Renal pelvis (tissue), 12 donors: Measurements from ENCODE around the gene PNN. TPM values are rescaled to one million over a fixed set of nuclear protein-coding genes. Genes with fewer than 3 reads are reported as not detected.
"Not testable (repeated sequence)": the region's sequence is repeated elsewhere in the genome, so short reads cannot be mapped to it uniquely, and the experiment has no call there.

ENCODE experiments used
- DNase-seq: peaks from one replicate; pipeline ENCODE4 v3.0.0-alpha.2; 2013
- long read RNA-seq, 16 experiments: transcript quantifications; one replicate each; lab custom pipeline, GENCODE V29; 2026
- polyA plus RNA-seq, 3 donors: library from polyadenylated mRNA; unstranded; fragments of 120-200 nt; gene quantifications; one replicate each; pipeline ENCODE4 v1.2.1, GENCODE V29; 2013; ENCODE audit not compliant: insufficient read length in 3 of 3

Gene PNN
- polyA plus RNA-seq: 100 to 1,000 TPM; 170 to 214 (median 212) TPM
- long read RNA-seq, donor 1, transcript PNN-201 (9 exons, 3,576 nt): major isoform, 65 of 85 reads
- long read RNA-seq, donor 1, transcript PNN-204 (3 exons, 583 nt): minor isoform, 11 of 85 reads
- long read RNA-seq, donor 1, partial matches to known transcripts: 7 of 85 reads
- long read RNA-seq, donor 1, other reads (novel, unspliced or antisense): 0 of 85 reads
- long read RNA-seq, donor 2, transcript PNN-204 (3 exons, 583 nt): minor isoform, 5 of 51 reads
- long read RNA-seq, donor 2, transcript PNN-201 (9 exons, 3,576 nt): major isoform, 45 of 51 reads
- long read RNA-seq, donor 2, partial matches to known transcripts: 0 of 51 reads
- long read RNA-seq, donor 2, other reads (novel, unspliced or antisense): 0 of 51 reads
- long read RNA-seq, donor 3, transcript PNN-201 (9 exons, 3,576 nt): major isoform, 49 of 80 reads
- long read RNA-seq, donor 3, partial matches to known transcripts: 25 of 80 reads
- long read RNA-seq, donor 3, other reads (novel, unspliced or antisense): 0 of 80 reads
- long read RNA-seq, donor 4, transcript PNN-201 (9 exons, 3,576 nt): major isoform, 41 of 58 reads
- long read RNA-seq, donor 4, transcript PNN-204 (3 exons, 583 nt): minor isoform, 8 of 58 reads
- long read RNA-seq, donor 4, partial matches to known transcripts: 7 of 58 reads
- long read RNA-seq, donor 4, other reads (novel, unspliced or antisense): 0 of 58 reads
- long read RNA-seq, donor 5, transcript PNN-201 (9 exons, 3,576 nt): major isoform, 20 of 48 reads
- long read RNA-seq, donor 5, transcript PNN-204 (3 exons, 583 nt): minor isoform, 8 of 48 reads
- long read RNA-seq, donor 5, partial matches to known transcripts: 18 of 48 reads
- long read RNA-seq, donor 5, other reads (novel, unspliced or antisense): 0 of 48 reads
- long read RNA-seq, donor 6, transcript PNN-201 (9 exons, 3,576 nt): major isoform, 49 of 80 reads
- long read RNA-seq, donor 6, transcript PNN-204 (3 exons, 583 nt): minor isoform, 6 of 80 reads
- long read RNA-seq, donor 6, partial matches to known transcripts: 24 of 80 reads
- long read RNA-seq, donor 6, other reads (novel, unspliced or antisense): 0 of 80 reads
- long read RNA-seq, donor 7, transcript PNN-204 (3 exons, 583 nt): minor isoform, 24 of 95 reads
- long read RNA-seq, donor 7, transcript PNN-201 (9 exons, 3,576 nt): major isoform, 36 of 95 reads
- long read RNA-seq, donor 7, partial matches to known transcripts: 34 of 95 reads
- long read RNA-seq, donor 7, other reads (novel, unspliced or antisense): 0 of 95 reads
- long read RNA-seq, donor 8, transcript PNN-201 (9 exons, 3,576 nt): major isoform, 18 of 20 reads
- long read RNA-seq, donor 8, partial matches to known transcripts: 0 of 20 reads
- long read RNA-seq, donor 8, other reads (novel, unspliced or antisense): 0 of 20 reads
- long read RNA-seq, donor 9, transcript PNN-204 (3 exons, 583 nt): minor isoform, 9 of 62 reads
- long read RNA-seq, donor 9, transcript PNN-201 (9 exons, 3,576 nt): major isoform, 42 of 62 reads
- long read RNA-seq, donor 9, partial matches to known transcripts: 11 of 62 reads
- long read RNA-seq, donor 9, other reads (novel, unspliced or antisense): 0 of 62 reads
- long read RNA-seq, donor 10, transcript PNN-204 (3 exons, 583 nt): minor isoform, 17 of 101 reads
- long read RNA-seq, donor 10, transcript PNN-201 (9 exons, 3,576 nt): major isoform, 51 of 101 reads
- long read RNA-seq, donor 10, partial matches to known transcripts: 28 of 101 reads
- long read RNA-seq, donor 10, other reads (novel, unspliced or antisense): 0 of 101 reads
- long read RNA-seq, donor 11, transcript PNN-204 (3 exons, 583 nt): minor isoform, 7 of 58 reads
- long read RNA-seq, donor 11, transcript PNN-201 (9 exons, 3,576 nt): major isoform, 25 of 58 reads
- long read RNA-seq, donor 11, partial matches to known transcripts: 24 of 58 reads
- long read RNA-seq, donor 11, other reads (novel, unspliced or antisense): 0 of 58 reads
- long read RNA-seq, donor 12, transcript PNN-201 (9 exons, 3,576 nt): major isoform, 66 of 107 reads
- long read RNA-seq, donor 12, transcript PNN-204 (3 exons, 583 nt): minor isoform, 11 of 107 reads
- long read RNA-seq, donor 12, transcript PNN-205 (4 exons, 601 nt): minor isoform, 6 of 107 reads
- long read RNA-seq, donor 12, partial matches to known transcripts: 22 of 107 reads
- long read RNA-seq, donor 12, other reads (novel, unspliced or antisense): 0 of 107 reads
- long read RNA-seq, donor 13, transcript PNN-201 (9 exons, 3,576 nt): major isoform, 27 of 96 reads
- long read RNA-seq, donor 13, transcript PNN-204 (3 exons, 583 nt): minor isoform, 18 of 96 reads
- long read RNA-seq, donor 13, partial matches to known transcripts: 48 of 96 reads
- long read RNA-seq, donor 13, other reads (novel, unspliced or antisense): 0 of 96 reads
- long read RNA-seq, donor 14: 0 reads
- long read RNA-seq, donor 15: 0 reads
- long read RNA-seq, donor 16, transcript PNN-201 (9 exons, 3,576 nt): major isoform, 38 of 74 reads
- long read RNA-seq, donor 16, transcript PNN-204 (3 exons, 583 nt): minor isoform, 11 of 74 reads
- long read RNA-seq, donor 16, partial matches to known transcripts: 23 of 74 reads
- long read RNA-seq, donor 16, other reads (novel, unspliced or antisense): 0 of 74 reads

DNA sequence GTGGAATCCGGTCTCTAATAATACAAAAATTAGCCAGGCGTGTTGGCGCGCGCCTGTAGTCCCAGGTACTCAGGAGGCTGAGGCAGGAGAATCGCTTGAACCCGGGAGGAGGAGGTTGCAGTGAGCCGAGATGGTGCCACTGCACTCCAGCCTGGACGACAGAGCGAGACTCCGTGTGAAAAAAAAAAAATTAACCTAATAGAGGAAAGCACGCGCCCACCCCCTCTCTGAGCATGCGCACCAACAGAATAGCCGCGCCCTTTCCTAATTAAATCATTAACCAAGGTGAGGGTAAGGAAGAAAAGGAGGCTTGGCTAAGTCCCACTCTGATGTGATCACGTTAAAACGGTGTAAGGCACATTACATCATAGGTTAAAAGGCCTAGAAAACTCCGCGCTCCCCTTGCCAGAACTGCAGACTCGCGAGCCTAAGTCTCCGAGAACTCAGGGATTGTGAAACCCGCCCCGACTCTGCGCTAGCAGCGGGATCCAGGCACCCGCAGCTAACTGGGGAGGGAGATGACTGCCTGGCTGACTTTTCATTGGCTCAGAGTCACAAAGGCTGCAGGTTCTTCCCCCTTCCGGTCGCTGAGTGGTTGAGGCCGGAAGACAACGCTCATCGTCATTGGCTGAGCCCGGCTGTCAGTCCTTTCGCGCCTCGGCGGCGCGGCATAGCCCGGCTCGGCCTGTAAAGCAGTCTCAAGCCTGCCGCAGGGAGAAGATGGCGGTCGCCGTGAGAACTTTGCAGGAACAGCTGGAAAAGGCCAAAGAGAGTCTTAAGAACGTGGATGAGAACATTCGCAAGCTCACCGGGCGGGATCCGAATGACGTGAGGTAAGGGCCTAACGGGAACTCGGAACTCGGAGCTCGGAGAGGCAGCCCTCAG lies at the start of gene PNN:
Gene PNN (plus strand): TSS at position 695 of the 885 bp plus-strand sequence. CDS start 26 bp downstream, at position 721.
- peak; percentile 99 for DNase-seq

DNA sequence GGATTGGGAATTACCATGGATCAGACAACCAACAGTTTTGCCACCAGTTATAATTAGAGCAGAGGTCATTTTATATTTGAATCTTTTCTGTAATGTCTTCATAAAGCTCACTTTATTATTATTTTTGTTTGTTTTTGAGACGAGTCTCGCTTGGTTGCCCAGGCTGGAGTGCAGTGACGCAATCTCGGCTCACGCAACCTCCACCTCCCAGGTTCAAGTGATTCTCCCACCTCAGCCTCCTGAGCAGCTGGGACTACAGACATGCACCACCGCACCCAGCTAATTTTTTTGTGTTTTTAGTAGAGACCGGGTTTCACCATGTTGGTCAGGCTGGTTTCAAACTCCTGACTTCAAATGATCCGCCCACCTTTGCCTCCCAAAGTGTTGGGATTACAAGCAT lies 37.2 kb upstream of the PNN start:
- DNase-seq: not testable (repeated sequence)

DNA sequence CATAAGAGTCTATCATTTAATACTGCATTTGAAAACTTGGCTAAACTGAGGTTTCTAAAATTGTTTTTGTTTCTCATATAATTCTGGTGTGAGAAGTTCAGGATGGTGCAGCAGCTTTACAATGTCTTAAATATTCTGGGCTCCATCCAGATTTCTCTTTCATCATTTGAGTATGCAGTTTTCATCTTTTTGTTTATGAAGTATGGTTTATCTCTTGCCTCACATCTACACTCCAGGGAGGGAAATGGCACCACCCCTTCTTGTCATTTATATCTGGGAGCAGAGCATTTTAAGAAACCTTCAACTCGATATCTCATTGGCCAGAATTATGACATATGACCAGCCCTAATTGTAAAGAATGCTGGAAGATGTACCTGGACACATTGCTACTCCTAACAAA lies 36.6 kb upstream of the PNN start:
- DNase-seq: no peak

DNA sequence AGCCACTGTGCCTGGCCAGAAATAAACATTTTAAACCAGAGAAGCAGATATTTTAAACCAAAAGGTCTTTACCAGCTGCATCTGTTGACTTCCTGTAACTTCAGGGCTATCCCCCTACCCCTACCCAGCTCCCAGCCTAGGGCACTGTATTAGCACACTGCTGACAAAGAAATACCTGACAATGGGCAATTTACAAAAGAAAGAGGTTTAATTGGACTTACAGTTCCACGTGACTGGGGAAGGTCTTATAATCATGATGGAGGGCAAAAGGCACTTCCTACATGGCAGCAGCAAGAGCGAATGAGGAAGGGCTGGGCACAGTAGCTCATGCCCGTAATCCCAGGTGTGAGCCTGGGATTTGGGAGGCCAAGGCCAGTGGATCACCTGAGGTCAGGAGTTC lies 34.9 kb upstream of the PNN start:
- no peak for DNase-seq

DNA sequence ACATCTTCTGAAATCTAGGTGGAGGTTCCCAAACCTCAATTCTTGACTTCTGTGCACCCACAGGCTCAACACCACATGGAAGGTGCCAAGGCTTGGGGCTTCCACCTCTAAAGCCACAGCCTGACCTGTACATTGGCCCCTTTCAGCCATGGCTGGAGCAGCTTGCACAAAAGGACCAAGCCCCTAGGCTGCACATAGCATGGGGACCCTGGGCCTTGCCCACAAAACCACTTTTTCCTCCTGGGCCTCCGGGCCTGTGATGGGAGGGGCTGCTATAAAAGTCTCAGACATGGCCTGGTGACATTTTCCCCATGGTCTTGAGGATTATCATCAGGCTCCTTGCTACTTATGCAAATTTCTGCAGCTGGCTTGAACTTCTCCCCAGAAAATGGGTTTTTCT lies 33.4 kb upstream of the PNN start:
- not testable (repeated sequence) for DNase-seq

DNA sequence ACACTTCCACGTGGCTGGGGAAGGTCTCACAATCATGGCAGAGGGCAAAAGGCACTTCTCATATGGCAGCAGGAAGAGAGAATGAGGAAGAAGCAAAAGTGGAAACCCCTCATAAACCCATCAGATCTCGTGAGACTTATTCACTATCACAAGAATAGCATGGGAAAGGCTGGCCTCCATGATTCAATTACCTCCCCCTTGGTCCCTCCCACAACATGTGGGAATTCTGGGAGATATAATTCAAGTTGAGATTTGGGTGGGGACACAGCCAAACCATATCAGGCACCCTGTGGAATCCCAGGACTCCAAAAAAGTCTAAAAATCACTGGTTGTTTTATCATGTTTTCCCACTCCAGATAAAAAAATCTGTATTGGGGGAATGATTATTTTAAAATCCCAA lies 31.8 kb upstream of the PNN start:
- not testable (repeated sequence) for DNase-seq

DNA sequence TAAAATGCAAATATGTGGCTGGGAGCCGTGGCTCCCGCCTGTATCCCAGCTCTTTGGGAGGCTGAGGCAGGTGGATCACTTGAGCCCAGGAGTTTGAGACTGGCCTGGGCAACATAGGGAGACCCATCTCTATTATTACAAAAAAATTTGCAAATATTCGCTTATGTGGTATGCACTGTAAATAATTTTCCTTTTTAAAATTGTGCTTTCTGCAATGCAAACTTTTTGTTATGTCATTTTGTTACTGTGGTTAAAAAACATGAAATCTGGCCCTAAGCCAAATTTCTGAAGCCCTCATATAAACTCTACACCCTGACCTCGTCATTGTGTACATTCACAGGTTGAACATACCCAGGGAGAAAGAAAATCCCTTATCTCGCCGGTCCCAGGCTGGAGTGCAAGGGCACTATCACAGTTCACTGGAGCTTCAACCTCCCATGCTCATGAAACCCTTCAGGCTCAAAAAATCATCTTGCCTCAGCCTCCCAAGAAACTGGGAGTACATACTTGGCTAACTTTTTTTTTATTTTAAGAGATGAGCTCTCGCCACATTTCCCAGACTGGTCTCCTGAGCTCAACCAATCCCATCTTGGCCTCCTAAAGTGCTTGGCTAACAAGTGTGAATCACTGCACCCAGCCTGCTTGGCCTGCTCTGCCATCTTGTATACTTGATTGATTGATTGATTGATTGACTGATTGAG lies 29.6 kb upstream of the PNN start:
- no peak for DNase-seq

DNA sequence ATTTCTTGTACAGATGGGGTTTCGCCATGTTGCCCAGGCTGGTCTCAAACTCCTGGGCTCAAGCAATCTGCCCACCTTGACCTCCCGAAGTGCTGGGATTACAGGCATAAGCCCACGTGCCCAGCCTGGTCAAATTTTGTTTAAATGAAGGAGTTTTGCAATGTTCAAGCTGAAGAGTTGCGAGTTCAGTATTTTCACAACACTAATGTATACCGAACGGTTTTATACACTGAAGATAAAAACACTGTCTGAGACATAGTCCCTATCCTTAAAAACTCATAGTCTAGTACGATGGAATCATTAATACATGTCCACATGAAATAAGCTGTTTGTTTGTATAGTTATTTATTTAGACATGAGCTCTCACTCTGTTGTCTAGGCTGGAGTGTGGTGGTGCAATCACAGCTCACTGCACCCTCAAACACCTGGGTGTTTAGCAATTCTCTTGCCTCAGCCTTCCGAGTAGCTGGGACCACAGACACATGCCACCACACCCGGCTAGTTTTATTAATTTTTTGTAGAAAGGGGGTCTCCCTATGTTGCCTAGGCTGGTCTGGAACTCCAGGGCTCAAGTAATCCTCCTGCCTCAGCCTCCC lies 20.4 kb upstream of the PNN start:
- DNase-seq: no peak

DNA sequence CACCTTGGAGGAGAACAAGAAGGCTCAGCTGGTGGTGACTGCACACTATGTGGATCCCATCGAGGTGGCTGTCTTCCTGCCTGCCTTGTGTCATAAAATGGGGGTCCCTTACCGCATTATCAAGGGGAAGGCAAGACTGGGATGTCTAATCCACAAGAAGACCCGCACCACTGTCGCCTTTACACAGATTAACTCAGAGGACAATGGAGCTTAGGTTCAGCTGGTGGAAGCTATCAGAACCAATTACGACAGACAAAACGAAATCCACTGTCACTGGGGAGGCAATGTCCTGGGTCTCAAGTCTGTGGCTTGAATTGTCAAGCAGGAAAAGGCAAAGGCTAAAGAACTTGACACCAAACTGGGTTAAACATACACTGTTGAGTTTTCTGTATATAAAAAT lies 17.6 kb upstream of the PNN start:
- no peak for DNase-seq

DNA sequence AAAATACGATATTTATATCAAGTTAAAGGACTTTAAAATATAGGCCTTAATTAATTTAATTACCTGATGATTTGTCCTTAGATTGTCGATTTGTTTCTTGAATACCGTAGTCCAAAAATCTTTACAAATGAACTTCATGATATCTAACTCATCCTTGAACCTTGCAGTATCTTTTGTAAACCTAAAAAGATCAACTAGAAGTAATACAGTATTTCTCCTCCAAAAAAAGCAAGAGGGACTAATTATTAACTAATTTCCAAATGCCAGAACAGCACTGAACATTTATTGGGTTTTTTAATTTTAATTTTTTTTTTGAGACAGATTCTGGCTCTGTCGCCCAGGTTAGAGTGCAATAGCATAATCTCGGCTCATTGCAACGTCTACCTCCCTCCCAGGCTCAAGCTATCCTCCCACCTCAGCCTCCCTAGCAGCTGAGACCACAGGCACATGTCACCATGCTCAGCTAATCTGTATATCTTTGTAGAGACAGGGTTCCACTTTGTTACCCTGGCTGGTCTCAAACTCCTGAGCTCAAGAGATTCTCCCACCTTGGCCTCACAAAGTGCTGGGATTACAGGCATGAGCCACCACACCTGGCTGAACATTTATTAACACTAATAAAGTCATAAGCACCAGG lies 16.7 kb upstream of the PNN start:
- no peak for DNase-seq

DNA sequence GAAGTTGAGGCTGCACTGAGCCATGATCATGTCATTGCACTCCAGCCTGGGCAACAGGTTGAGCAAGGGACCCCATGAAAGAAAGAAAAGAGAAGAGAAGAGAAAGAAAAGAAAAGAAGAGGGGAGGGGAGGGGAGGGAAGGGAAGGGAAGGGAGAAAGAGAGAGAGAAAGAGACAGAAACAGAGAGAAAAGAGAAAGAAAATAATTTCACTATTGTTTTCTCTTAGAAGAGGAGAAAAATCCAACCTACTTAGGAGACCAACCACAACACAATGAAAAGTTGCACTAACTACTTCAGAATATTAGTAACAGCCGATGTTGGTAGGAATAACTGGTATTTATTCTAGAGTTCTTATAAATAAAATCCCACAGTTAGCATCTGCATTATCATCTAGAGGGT lies 14.6 kb upstream of the PNN start:
- DNase-seq: no peak

DNA sequence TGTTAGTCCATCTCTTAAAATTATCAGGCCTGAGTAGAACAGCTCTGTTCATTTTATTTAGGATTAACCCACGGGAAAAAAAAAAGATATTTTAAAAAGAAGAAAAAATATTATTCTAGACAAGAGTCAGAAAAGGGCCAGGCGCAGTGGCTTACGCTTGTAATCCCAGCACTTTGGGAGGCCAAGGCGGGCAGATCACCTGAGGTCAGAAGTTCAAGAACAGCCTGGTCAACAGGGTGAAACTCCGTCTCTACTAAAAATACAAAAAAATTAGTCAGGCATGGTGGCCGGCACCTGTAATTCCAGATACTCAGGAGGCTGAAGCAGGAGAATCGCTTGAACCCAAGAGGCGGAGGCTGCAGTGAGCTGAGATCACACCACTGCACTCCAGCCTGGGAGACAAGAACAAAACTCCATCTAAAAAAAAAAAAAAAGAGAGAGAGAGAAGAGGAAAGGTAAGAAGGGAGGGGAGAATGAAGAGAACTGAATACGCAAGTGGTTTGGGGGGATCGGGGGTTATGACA lies 7.2 kb upstream of the PNN start:
- not testable (repeated sequence) for DNase-seq

DNA sequence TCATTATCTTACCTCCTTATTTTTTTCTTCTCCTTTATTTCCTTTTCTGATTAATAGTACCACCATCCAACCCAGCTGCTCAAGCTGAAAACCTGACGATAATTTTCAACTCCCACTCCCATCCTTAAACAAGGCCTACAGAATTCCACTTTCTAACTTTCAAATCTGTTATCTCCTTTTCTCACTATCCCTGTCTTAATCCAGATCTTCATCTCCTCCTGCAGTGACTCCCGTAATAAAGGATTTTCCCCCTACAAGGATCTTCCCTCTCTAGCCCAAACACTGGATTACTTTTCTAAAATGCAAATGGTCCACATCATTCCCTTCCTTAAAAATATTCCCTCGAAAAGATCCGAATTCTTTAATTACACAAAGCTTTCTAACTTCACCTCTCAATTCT lies 6.5 kb upstream of the PNN start:
- DNase-seq: no peak

DNA sequence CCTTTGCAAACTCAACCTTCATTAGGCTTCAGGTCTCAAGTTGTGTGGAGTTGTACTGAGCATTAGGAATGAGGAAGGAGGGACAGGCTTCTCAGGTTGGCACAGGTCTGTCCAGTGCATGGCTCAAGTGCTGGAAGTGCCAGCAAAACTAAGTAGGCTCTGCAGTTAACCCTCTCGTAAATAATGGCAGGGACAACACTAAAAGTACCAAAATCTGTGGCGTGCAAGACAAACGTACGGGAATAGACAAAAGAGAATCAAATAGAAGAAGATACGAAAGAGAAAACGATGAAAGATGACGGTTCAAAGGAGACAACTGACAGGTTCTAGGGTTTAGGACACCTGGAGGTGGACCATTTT lies 5.5 kb upstream of the PNN start:
- no peak for DNase-seq

DNA sequence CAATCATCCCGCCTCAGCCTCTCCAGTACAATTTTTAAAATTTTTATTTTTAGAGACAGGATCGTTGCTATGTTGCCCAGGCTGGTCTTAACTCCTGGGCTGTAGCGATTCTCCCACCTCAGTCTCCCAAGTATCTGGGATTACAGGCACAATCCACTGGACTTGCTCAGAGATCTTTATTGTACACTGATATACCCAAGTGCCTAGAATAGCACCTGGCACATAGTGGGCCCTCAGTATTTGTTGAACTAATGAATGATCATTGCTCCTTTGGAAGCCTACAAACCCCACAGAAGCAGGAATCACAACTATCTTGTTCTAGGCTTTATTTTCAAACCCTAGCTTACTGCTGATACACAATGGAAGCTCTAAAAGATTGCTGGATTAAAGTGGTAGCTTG lies 1.9 kb upstream of the PNN start:
- no peak for DNase-seq
